GM23338 (cell line): ENCODE data around the gene SPEM1. TPM values are rescaled to one million over a fixed set of nuclear protein-coding genes. Genes with fewer than 3 reads are reported as not detected.

Experiments used
- ATAC-seq: fragments of 200-7000 bp; cut with Tn5 transposase; 3 replicates; pipeline ENCODE4 v1.9.1; 2020
- DNase-seq: peaks from one replicate; pipeline ENCODE4 v3.0.0-alpha.2; 2015; ENCODE audit warnings: low spot score
- H2AFZ ChIP-seq: fragments of 200-600 bp; sonication (generic); 2 replicates; pipeline ENCODE4 v1.8.0; 2016; ENCODE audit warnings: antibody characterized with exemption, mild to moderate bottlenecking, moderate library complexity
- H3F3A ChIP-seq: fragments of 200-600 bp; sonication (generic); replicated peaks from 2 replicates; pipeline ENCODE4 v1.8.0; 2017; ENCODE audit warnings: antibody characterized with exemption, mixed run types, low read depth
- H3K27ac ChIP-seq: fragments of 200-600 bp; sonication (generic); 2 replicates; pipeline ENCODE4 v1.6.1; 2016; ENCODE audit warnings: low read depth
- H3K27me3 ChIP-seq: fragments of 200-600 bp; sonication (generic); 2 replicates; pipeline ENCODE4 v1.8.0; 2016; ENCODE audit warnings: mild to moderate bottlenecking, mixed run types, moderate library complexity; ENCODE audit not compliant: insufficient read depth
- H3K36me3 ChIP-seq: fragments of 200-600 bp; sonication (generic); 2 replicates; pipeline ENCODE4 v1.8.0; 2016; ENCODE audit warnings: mild to moderate bottlenecking; ENCODE audit not compliant: insufficient read depth
- H3K4me1 ChIP-seq: fragments of 200-600 bp; sonication (generic); 2 replicates; pipeline ENCODE4 v1.8.0; 2016; ENCODE audit warnings: mild to moderate bottlenecking, moderate library complexity; ENCODE audit not compliant: insufficient read depth
- H3K4me2 ChIP-seq: fragments of 200-600 bp; sonication (generic); 2 replicates; pipeline ENCODE4 v1.7.1; 2017; ENCODE audit warnings: mixed run types
- H3K4me3 ChIP-seq: fragments of 200-600 bp; sonication (generic); 2 replicates; pipeline ENCODE4 v1.6.1; 2016; ENCODE audit warnings: mixed run types
- H3K79me2 ChIP-seq: fragments of 200-600 bp; sonication (generic); replicated peaks from 2 replicates; pipeline ENCODE4 v1.8.0; 2017; ENCODE audit warnings: mild to moderate bottlenecking; ENCODE audit not compliant: insufficient read depth
- H3K9me2 ChIP-seq: fragments of 200-600 bp; sonication (generic); 2 replicates; pipeline ENCODE4 v1.8.0; 2017; ENCODE audit not compliant: insufficient read depth
- H4K20me1 ChIP-seq: fragments of 200-600 bp; sonication (generic); replicated peaks from 2 replicates; pipeline ENCODE4 v1.8.0; 2017; ENCODE audit warnings: mild to moderate bottlenecking; ENCODE audit not compliant: insufficient read depth
- H3K27ac Mint-ChIP-seq: 2 replicates; pipeline ENCODE4 v1.8.0; 2020; ENCODE audit warnings: inconsistent platforms, mild to moderate bottlenecking, moderate library complexity, mixed read lengths
- H3K27me3 Mint-ChIP-seq: 3 replicates; pipeline ENCODE4 v1.8.0; 2022; ENCODE audit warnings: low read depth, mild to moderate bottlenecking, moderate library complexity, mixed read lengths, inconsistent platforms; ENCODE audit not compliant: insufficient read depth, poor library complexity
- H3K36me3 Mint-ChIP-seq: 3 replicates; pipeline ENCODE4 v1.8.0; 2021; ENCODE audit warnings: low read depth, mild to moderate bottlenecking, inconsistent platforms, moderate library complexity, mixed read lengths
- H3K4me1 Mint-ChIP-seq: 3 replicates; pipeline ENCODE4 v1.8.0; 2020; ENCODE audit warnings: mild to moderate bottlenecking, inconsistent platforms, mixed read lengths
- H3K4me3 Mint-ChIP-seq: 3 replicates; pipeline ENCODE4 v1.8.0; 2021; ENCODE audit warnings: moderate library complexity, mild to moderate bottlenecking, inconsistent platforms, mixed read lengths
- H3K9me3 Mint-ChIP-seq: 3 replicates; pipeline ENCODE4 v1.8.0; 2020; ENCODE audit warnings: moderate library complexity, mild to moderate bottlenecking, inconsistent platforms, mixed read lengths
- CREB1 ChIP-seq: fragments of 250-450 bp; sonication (Bioruptor Pico); IDR thresholded peaks from 2 replicates; pipeline ENCODE4 v1.5.0; 2020; ENCODE audit warnings: low read depth, mild to moderate bottlenecking, moderate library complexity
- CTCF ChIP-seq, 2 experiments: fragments of 200-600 bp in 1 of 2; sonication (generic) in 1 of 2; conservative IDR thresholded peaks; 2 replicates each; pipeline versions ENCODE4 v1.5.1 to v1.6.1; 2016 to 2017; ENCODE audit warnings: antibody characterized with exemption in 2 of 2, low read depth in 2 of 2, mild to moderate bottlenecking in 2 of 2, moderate library complexity in 1 of 2
- ETS1 ChIP-seq: IDR thresholded peaks from 2 replicates; pipeline ENCODE4 v1.6.1; 2016; ENCODE audit warnings: antibody characterized with exemption
- EZH2 ChIP-seq: fragments of 200-600 bp; sonication (generic); IDR thresholded peaks from one replicate; pipeline ENCODE4 v1.8.0; 2017; ENCODE audit warnings: antibody characterized with exemption, mild to moderate bottlenecking, low read depth; ENCODE audit not compliant: unreplicated experiment
- EZH2phosphoT487 ChIP-seq: fragments of 200-600 bp; sonication (generic); IDR thresholded peaks from one replicate; pipeline ENCODE4 v1.8.1; 2018; ENCODE audit warnings: antibody characterized with exemption; ENCODE audit not compliant: unreplicated experiment
- JUNB ChIP-seq: IDR thresholded peaks from one replicate; pipeline ENCODE4 v1.6.1; 2016; ENCODE audit warnings: antibody characterized with exemption; ENCODE audit not compliant: unreplicated experiment
- NANOG ChIP-seq: IDR thresholded peaks from 2 replicates; pipeline ENCODE4 v1.6.1; 2016; ENCODE audit warnings: antibody characterized with exemption, borderline replicate concordance
- POLR2AphosphoS5 ChIP-seq: IDR thresholded peaks from 2 replicates; pipeline ENCODE4 v1.6.1; 2016; ENCODE audit warnings: antibody characterized with exemption, low read depth
- STAT1 ChIP-seq: IDR thresholded peaks from one replicate; pipeline ENCODE4 v1.6.1; 2016; ENCODE audit warnings: antibody characterized with exemption; ENCODE audit not compliant: unreplicated experiment
- ZNF114 ChIP-seq: fragments of 250-450 bp; sonication (Bioruptor Pico); IDR thresholded peaks from 2 replicates; pipeline ENCODE4 v1.5.0; 2020; ENCODE audit warnings: mild to moderate bottlenecking, moderate library complexity
- ZNF331 ChIP-seq: fragments of 250-450 bp; sonication (Bioruptor Pico); IDR thresholded peaks from 2 replicates; pipeline ENCODE4 v1.5.0; 2020; ENCODE audit warnings: low read depth, mild to moderate bottlenecking, moderate library complexity
- ZNF462 ChIP-seq: fragments of 250-450 bp; sonication (Bioruptor Pico); IDR thresholded peaks from 2 replicates; pipeline ENCODE4 v1.5.0; 2020; ENCODE audit warnings: mild to moderate bottlenecking, moderate library complexity
- polyA plus RNA-seq: library from polyadenylated mRNA; unstranded; fragments of >200 nt; fragmentation: Nextera tagmentation; extraction: Ambion mirVana; gene quantifications from 2 replicates; pipeline ENCODE4 v1.2.1, GENCODE V29; 2016
- total RNA-seq: library from RNA; depleted of rRNA; stranded (reverse); fragments of >200 nt; shearing (Covaris generic); gene quantifications from 2 replicates; pipeline ENCODE4 v1.2.3, GENCODE V29; 2014

Gene SPEM1
- total and polyA plus RNA-seq, 2 experiments from 2014 or later, result not detected

GRCh38 chr17:7405350-7406234, 14.5 kb upstream of the SPEM1 start (continued):
- no peak for TF ChIP-seq EZH2
- no peak for TF ChIP-seq CREB1 (CRISPR knock-in tag)
- no peak for TF ChIP-seq EZH2phosphoT487

- H3K9me2 ChIP-seq, result no peaks in the 10 kb centered on the region
- Mint-ChIP-seq H3K4me3 (peak overlapping the region; percentile 93), H3K9me3 (no peaks in the 10 kb centered on the region), H3K36me3 (peaks cover 26% of the 10 kb centered on the region), H3K27ac (no peak overlapping the region), H3K27me3 (peaks cover 18% of the 10 kb centered on the region), H3K4me1 (peaks cover 28% of the 10 kb centered on the region)
- peaks cover 24% of the 10 kb centered on the region for H3F3A ChIP-seq
- peak overlapping the region; percentile 99 for H3K4me2 ChIP-seq
- H3K4me1 ChIP-seq, result peaks cover 28% of the 10 kb centered on the region
- no peak for ATAC-seq
- H3K27me3 ChIP-seq, result no peaks in the 10 kb centered on the region
- DNase-seq, result peak; percentile 56
- peaks cover 3% of the 10 kb centered on the region; the same call in 1 of the 2 replicates for H3K36me3 ChIP-seq
- H3K4me3 ChIP-seq, result peak overlapping the region; percentile 90
- H4K20me1 ChIP-seq, result peaks cover 8% of the 10 kb centered on the region
- TF ChIP-seq CTCF (conservative IDR thresholded peaks at IDR 0.05; ENCODE audit: low read depth in 2 of 2) (no peak), STAT1 (no peak), ETS1 (no peak), EZH2phosphoT487 (no peak), POLR2AphosphoS5 (no peak), ZNF331 (no peak), CREB1 (CRISPR knock-in tag) (no peak), ZNF462 (CRISPR knock-in tag) (no peak), JUNB (no peak), EZH2 (no peak), NANOG (no peak), ZNF114 (CRISPR knock-in tag) (no peak)
- no peak overlapping the region for H3K27ac ChIP-seq
- H2AFZ ChIP-seq, result no peak overlapping the region
- H3K79me2 ChIP-seq, result peaks cover 14% of the 10 kb centered on the region
Observed at GRCh38 chr17:7406235-7406825, 13.8 kb upstream of the SPEM1 start.
